Activated CD8-positive, alpha-beta T cell treated with anti-CD3 and anti-CD28 coated beads for 36 hours (primary cell): ENCODE results near the gene FAM24A. TPM values are rescaled to one million over a fixed set of nuclear protein-coding genes. Genes with fewer than 3 reads are reported as not detected.
"Not testable (repeated sequence)": the region's sequence is repeated elsewhere in the genome, so short reads cannot be mapped to it uniquely, and the experiment has no call there.

Experiments used
- ATAC-seq: fragments of 200-7000 bp; cut with Tn5 transposase; one replicate; pipeline ENCODE4 v1.10.0; 2021; ENCODE audit warnings: mild to moderate bottlenecking, moderate library complexity
- CTCF ChIA-PET: fragments of 350-600 bp; sonication (Branson Sonifier 250); formaldehyde crosslinking; loops from one replicate; lab custom pipeline; 2021; ENCODE audit warnings: antibody characterized with exemption; lab: Charles Lee
- POLR2A ChIA-PET: fragments of 350-600 bp; sonication (Branson Sonifier 250); formaldehyde crosslinking; loops from one replicate; lab custom pipeline; 2021; ENCODE audit warnings: antibody characterized with exemption; lab: Charles Lee
- DNase-seq: peaks from one replicate; pipeline ENCODE4 v3.0.0-alpha.2; 2020
- H3K27ac Mint-ChIP-seq: one replicate; pipeline ENCODE4 v1.8.0; 2021; ENCODE audit warnings: mild to moderate bottlenecking, mixed read lengths
- H3K27me3 Mint-ChIP-seq: one replicate; pipeline ENCODE4 v1.8.0; 2021; ENCODE audit warnings: mixed read lengths
- H3K36me3 Mint-ChIP-seq: one replicate; pipeline ENCODE4 v1.8.0; 2021; ENCODE audit warnings: low read depth, mixed read lengths
- H3K4me1 Mint-ChIP-seq: one replicate; pipeline ENCODE4 v1.8.0; 2021; ENCODE audit warnings: low read depth, mixed read lengths
- H3K4me3 Mint-ChIP-seq: one replicate; pipeline ENCODE4 v1.8.0; 2021; ENCODE audit warnings: mild to moderate bottlenecking, moderate library complexity, mixed read lengths
- H3K9me3 Mint-ChIP-seq: one replicate; pipeline ENCODE4 v1.8.0; 2021; ENCODE audit warnings: mixed read lengths
- intact Hi-C: fragments of 100-400 bp; cut with micrococcal nuclease; formaldehyde crosslinking; loops from one replicate; pipeline ENCODE4 v1.10.0; 2022
- total RNA-seq, 2 experiments: library from RNA; stranded (reverse); gene quantifications; one replicate each; pipeline ENCODE4 v1.2.3, GENCODE V29; 2021
- TF ChIP-seq, protein P1 (sequence below): fragments of 200-600 bp; IDR thresholded peaks from one replicate; pipeline ENCODE4 v1.8.0; 2022; ENCODE audit warnings: antibody characterized with exemption, mild to moderate bottlenecking

The FAM24A gene, protein sequence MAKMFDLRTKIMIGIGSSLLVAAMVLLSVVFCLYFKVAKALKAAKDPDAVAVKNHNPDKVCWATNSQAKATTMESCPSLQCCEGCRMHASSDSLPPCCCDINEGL
- not detected for total RNA-seq

DNA sequence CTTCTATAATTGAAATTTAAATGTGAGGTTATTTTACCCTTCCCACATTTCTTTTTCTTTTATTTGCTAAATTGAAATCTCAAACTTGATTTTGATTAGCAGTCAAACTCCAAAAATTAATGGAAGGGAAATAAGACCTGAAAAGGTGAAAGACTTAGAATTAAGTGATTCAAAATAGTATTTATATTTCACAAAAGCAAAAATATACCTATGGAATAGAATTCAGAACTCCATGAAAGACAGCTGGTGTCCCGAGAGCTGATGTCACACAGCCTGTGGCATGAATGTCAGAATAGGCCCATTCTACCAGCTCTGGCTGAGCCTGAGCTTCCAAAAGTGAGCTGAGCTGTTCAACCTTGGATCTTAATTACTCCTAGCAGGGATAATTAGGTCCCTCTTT, at the start of gene FAM24A:
Gene FAM24A, plus strand, starts transcription at position 301 of the 400 bp plus-strand sequence. CDS start 1,025 bp downstream, outside the sequence.
- Mint-ChIP-seq H3K4me3 (no peak within 1 kb of the TSS), H3K9me3 (no peaks in the 10 kb centered on the region), H3K27me3 (peaks cover 10% of the 10 kb centered on the region), H3K4me1 (no peaks in the 10 kb centered on the region), H3K36me3 (no peaks in the 10 kb centered on the region), H3K27ac (no peak within 1 kb of the TSS)
- DNase-seq = no peak
- ChIA-PET CTCF (no interaction called here), POLR2A (no interaction called here)
- intact Hi-C loops = no loop called here
- TF ChIP-seq, protein P1, sequence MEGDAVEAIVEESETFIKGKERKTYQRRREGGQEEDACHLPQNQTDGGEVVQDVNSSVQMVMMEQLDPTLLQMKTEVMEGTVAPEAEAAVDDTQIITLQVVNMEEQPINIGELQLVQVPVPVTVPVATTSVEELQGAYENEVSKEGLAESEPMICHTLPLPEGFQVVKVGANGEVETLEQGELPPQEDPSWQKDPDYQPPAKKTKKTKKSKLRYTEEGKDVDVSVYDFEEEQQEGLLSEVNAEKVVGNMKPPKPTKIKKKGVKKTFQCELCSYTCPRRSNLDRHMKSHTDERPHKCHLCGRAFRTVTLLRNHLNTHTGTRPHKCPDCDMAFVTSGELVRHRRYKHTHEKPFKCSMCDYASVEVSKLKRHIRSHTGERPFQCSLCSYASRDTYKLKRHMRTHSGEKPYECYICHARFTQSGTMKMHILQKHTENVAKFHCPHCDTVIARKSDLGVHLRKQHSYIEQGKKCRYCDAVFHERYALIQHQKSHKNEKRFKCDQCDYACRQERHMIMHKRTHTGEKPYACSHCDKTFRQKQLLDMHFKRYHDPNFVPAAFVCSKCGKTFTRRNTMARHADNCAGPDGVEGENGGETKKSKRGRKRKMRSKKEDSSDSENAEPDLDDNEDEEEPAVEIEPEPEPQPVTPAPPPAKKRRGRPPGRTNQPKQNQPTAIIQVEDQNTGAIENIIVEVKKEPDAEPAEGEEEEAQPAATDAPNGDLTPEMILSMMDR = no peak
- no peak for ATAC-seq

DNA sequence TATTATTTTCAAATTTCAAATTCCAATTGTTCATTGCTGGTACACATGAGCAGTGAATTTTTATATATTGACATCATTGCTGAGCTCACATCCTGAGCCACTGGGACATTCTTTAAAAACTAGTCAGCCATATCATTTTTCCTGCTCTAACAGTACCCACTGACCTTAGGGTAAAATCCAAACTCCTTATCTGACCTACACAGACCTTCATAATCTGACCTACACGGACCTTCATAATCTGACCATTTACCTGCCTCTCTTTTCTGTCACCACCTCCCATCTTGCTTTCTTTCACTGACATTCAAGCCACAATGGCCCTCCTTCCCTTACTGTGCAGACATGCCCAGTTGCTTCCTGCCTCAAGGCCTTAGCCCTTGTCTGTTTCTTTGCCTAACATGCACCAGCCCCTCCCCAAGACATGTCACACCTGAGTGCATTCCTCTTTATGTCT, 48.7 kb upstream of the FAM24A start:
- DNase-seq (no peak), ATAC-seq (no peak)
- ChIA-PET POLR2A (no interaction called here), CTCF (no interaction called here)
- Mint-ChIP-seq H3K4me3 (no peak overlapping the region), H3K4me1 (peaks cover 22% of the 10 kb centered on the region), H3K36me3 (peaks cover 20% of the 10 kb centered on the region), H3K27me3 (no peaks in the 10 kb centered on the region), H3K9me3 (peaks cover 4% of the 10 kb centered on the region), H3K27ac (no peak overlapping the region)
- intact Hi-C loops = no loop called here
- TF ChIP-seq, protein P1 = no peak

DNA sequence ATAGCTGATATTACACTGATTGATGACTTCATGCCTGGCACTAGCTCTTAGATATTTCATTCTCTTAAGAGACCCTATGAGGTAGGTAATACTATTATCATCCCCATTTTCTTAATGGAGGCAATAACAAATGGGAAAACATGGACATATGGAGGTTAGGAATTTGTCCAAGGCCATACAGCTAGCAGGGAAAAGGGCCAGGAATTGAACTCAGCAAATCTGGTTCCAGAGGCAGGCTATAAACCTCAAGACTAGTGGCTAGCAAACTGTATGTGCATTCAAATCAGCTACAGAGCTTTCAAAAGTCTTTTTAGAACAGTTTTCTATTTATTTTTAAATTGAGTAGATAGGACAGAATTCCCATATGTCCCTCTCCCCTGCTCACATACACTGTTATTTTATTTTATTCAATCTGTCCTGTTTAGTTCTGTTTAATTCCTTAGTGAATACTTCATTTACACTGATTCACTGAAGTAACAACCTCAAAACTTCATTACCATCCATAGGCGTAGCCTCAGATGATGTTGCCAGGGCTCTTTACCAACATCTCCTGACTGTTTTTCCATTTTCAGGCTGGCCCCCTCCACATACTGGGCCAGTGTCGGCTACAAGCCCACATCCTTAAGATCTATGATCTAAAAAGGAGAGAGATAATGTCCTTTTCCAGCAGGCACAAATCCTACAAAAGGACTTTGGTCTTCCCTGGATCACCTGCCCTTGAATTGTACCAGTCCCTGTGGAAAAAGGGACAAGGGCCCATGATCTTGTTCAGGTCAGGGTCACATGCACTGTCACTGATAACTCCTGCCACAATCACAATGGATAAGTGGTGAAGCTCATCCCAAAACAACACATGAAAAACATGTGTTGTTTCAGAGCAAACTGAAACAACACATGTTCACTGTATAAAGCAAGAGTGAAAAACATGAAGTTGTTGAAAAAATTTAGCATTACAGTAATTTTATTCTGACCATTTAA, 46.9 kb upstream of the FAM24A start:
- ATAC-seq = no peak
- intact Hi-C loops = no loop called here
- ChIA-PET CTCF (no interaction called here), POLR2A (interaction anchor here (0.6 kb wide), 1 partner anchor 104 kb away, joined by 4 read pairs; no protein-coding TSS in a partner anchor)
- TF ChIP-seq, protein P1 = no peak
- DNase-seq = no peak
- H3K9me3 Mint-ChIP-seq = peaks cover 6% of the 10 kb centered on the region
- peaks cover 31% of the 10 kb centered on the region for H3K4me1 Mint-ChIP-seq
- no peak overlapping the region for H3K27ac Mint-ChIP-seq
- H3K4me3 Mint-ChIP-seq = no peak overlapping the region
- peaks cover 27% of the 10 kb centered on the region for H3K36me3 Mint-ChIP-seq
- H3K27me3 Mint-ChIP-seq = no peaks in the 10 kb centered on the region

DNA sequence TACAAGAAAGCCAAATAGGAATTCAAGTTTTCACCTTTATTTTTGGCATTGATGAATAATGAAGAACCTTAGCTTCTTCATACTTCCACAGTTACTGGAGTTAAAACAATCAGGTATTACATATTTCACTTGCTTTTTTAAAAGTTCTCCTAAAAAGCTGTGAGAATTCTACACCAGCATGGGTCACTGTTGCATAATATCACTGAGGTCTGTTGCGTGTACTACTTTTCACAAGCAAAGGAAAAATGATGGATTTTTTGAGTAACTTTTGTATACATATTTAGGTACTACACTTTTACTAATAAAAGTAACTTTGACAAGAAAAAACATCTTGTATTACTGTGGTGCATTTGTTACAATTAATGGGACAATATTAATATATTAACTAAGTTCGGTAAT, 46.2 kb upstream of the FAM24A start:
- no peak for ATAC-seq
- no peak overlapping the region for H3K4me3 Mint-ChIP-seq
- peaks cover 2% of the 10 kb centered on the region for H3K9me3 Mint-ChIP-seq
- intact Hi-C loops = no loop called here
- peaks cover 35% of the 10 kb centered on the region for H3K4me1 Mint-ChIP-seq
- no peak for DNase-seq
- POLR2A ChIA-PET = interaction anchor here (0.6 kb wide), 1 partner anchor 103 kb away, joined by 4 read pairs; no protein-coding TSS in a partner anchor
- TF ChIP-seq, protein P1 = no peak
- CTCF ChIA-PET = no interaction called here
- peaks cover 22% of the 10 kb centered on the region for H3K36me3 Mint-ChIP-seq
- no peak overlapping the region for H3K27ac Mint-ChIP-seq
- H3K27me3 Mint-ChIP-seq = no peaks in the 10 kb centered on the region

DNA sequence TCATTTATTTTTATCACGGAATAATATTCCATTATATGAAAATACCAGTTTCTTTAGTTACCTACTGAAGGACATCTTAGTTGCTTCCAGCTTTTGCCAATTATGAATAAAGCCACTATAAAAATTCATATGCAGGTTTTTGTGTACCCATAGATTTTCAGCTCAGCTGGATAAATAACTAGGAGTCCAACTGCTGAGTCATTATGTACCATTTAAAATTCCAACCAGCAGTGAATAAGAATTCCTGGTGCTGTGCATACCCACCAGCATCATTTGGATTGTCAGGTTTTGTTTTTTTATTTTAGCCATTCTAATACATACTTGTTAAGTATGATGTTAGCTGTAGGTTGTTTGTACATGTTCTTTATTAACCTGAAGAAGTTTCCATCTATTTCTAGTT, 45.5 kb upstream of the FAM24A start:
- peaks cover 41% of the 10 kb centered on the region for H3K4me1 Mint-ChIP-seq
- no peaks in the 10 kb centered on the region for H3K27me3 Mint-ChIP-seq
- DNase-seq (no peak), ATAC-seq (no peak)
- no peak overlapping the region for H3K4me3 Mint-ChIP-seq
- no peak overlapping the region for H3K27ac Mint-ChIP-seq
- CTCF ChIA-PET = no interaction called here
- TF ChIP-seq, protein P1 = no peak
- intact Hi-C loops = no loop called here
- POLR2A ChIA-PET = no interaction called here
- peaks cover 21% of the 10 kb centered on the region for H3K36me3 Mint-ChIP-seq
- H3K9me3 Mint-ChIP-seq = peaks cover 6% of the 10 kb centered on the region

DNA sequence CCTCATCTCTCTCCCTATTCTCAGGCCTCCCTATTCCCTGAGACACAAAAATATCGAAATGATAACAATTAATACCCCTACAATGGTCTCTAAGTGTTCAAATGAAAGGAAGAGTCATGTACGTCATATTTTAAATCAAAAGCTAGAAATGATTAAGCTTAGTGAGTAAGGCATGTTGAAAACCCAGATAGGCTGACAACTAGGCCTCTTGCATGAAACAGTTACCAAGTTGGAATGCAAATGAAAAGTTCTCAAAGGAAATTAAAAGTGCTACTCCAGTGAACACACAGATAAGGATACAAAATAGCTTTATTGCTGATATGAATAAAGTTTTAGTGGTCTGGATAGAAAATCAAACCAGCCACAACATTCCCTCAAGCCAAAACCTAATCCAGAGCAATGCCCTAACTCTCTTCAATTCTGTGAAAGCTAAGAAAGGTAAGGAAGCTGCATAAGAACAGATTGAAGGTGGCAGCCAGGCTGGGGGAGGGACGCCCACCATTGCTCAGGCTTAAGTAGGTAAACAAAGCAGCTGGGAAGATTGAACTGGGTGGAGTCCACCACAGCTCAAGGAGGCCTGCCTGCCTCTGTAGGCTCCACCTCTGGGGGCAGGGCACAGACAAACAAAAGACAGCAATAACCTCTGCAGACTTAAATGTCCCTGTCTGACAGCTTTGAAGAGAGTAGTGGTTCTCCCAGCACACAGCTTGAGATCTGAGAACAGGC, 43.5 kb upstream of the FAM24A start:
- DNase-seq, CTCF ChIA-PET, H3K27me3 Mint-ChIP-seq, intact Hi-C loops, ATAC-seq, H3K9me3 Mint-ChIP-seq, H3K4me3 Mint-ChIP-seq, H3K27ac Mint-ChIP-seq: not testable (repeated sequence)
- peaks cover 28% of the 10 kb centered on the region for H3K36me3 Mint-ChIP-seq
- POLR2A ChIA-PET = interaction anchor here (0.6 kb wide), 1 partner anchor 543 kb away, joined by 3 read pairs; no protein-coding TSS in a partner anchor
- peaks cover 40% of the 10 kb centered on the region for H3K4me1 Mint-ChIP-seq
